ENCODE data around the gene PLD2.

DNA sequence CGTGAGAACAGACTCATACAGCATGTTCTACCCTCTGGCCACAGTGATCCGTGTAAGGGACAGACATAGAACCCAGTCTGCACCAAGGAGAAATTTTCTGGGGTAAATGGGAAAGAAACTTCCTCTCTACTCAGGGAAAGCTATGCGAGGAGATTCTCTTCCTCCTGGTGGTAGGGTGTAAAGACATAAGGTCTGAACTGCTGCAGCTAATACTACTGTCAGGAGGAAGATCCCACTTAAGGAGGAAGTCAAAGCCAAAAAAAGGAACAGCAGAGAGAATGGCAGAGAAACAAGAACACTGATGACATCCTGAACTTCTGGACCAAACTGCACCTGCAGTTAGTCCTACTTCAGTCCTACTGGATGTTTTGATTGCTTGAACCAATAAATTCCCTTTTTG is 42.4 kb upstream of the PLD2 start:
- no peak for TF ChIP-seq ZNF274 (IDR thresholded peaks at IDR 0.05; ENCODE audit: low read depth, low read length)
- no peak for TF ChIP-seq YY1 (IDR thresholded peaks at IDR 0.05; ENCODE audit: insufficient read depth, insufficient read length)
- no peak for TF ChIP-seq SUZ12 (IDR thresholded peaks at IDR 0.05; ENCODE audit: extremely low read depth, insufficient read depth, insufficient read length)
